H1 (cell line): Measurements from ENCODE around the gene TSPAN32. TPM values are rescaled to one million over a fixed set of nuclear protein-coding genes. Genes with fewer than 3 reads are reported as not detected.

Source experiments
- CTCF ChIA-PET: fragments of 300-600 bp; sonication (Branson Sonifier 250); formaldehyde crosslinking; loops from one replicate; lab custom pipeline; 2021; ENCODE audit not compliant: partially characterized antibody; lab: Charles Lee
- POLR2A ChIA-PET: fragments of 300-600 bp; sonication (Branson Sonifier 250); formaldehyde crosslinking; loops from one replicate; lab custom pipeline; 2021; ENCODE audit warnings: inconsistent platforms; ENCODE audit not compliant: partially characterized antibody; lab: Charles Lee
- DNase-seq, 2 experiments: peaks; one replicate each; pipeline versions ENCODE4 v3.0.0 to v3.0.0-alpha.2; 2010 to 2022; ENCODE audit warnings: low spot score in 2 of 2, low read depth in 1 of 2, mixed read lengths in 1 of 2
- FAIRE-seq: peaks from 2 replicates; lab custom pipeline; 2011; peaks lifted over from hg19 to GRCh38; lab: Jason Lieb, UNC
- H2AFZ ChIP-seq: 2 replicates; pipeline ENCODE4 v1.8.1; 2012; ENCODE audit warnings: low read length, inconsistent platforms
- H2AK5ac ChIP-seq: 2 replicates; pipeline ENCODE4 v1.6.1; 2013; ENCODE audit warnings: low read depth, low read length
- H2BK120ac ChIP-seq: replicated peaks from 2 replicates; pipeline ENCODE3; 2013; ENCODE audit warnings: low read depth, low read length, inconsistent platforms
- H2BK12ac ChIP-seq: 2 replicates; pipeline ENCODE4 v1.6.1; 2013; ENCODE audit warnings: low read depth, low read length
- H2BK15ac ChIP-seq: 2 replicates; pipeline ENCODE4 v1.6.1; 2013; ENCODE audit warnings: low read length
- H2BK20ac ChIP-seq: 2 replicates; pipeline ENCODE4 v1.6.1; 2013; ENCODE audit warnings: low read length
- H2BK5ac ChIP-seq: 2 replicates; pipeline ENCODE4 v1.6.1; 2013; ENCODE audit warnings: low read depth, low read length
- H3K14ac ChIP-seq: 2 replicates; pipeline ENCODE4 v1.6.1; 2013; ENCODE audit warnings: inconsistent platforms; ENCODE audit not compliant: insufficient read length
- H3K18ac ChIP-seq: 2 replicates; pipeline ENCODE4 v1.6.1; 2013; ENCODE audit warnings: low read length; ENCODE audit errors: extremely low read depth
- H3K23ac ChIP-seq: 2 replicates; pipeline ENCODE4 v1.6.1; 2013; ENCODE audit warnings: inconsistent platforms; ENCODE audit not compliant: insufficient read length
- H3K23me2 ChIP-seq: 2 replicates; pipeline ENCODE4 v1.6.1; 2013; ENCODE audit warnings: low read depth, low read length
- H3K27ac ChIP-seq: 2 replicates; pipeline ENCODE4 v1.6.1; 2011; ENCODE audit warnings: low read depth, low read length, inconsistent platforms
- H3K27me3 ChIP-seq, 4 experiments: replicated peaks in 1 of 4; 1 replicate in 1 of 4; 2 replicates in 3 of 4; pipeline versions ENCODE4 v1.6.1 to v1.8.1; 2011 to 2013; ENCODE audit warnings: low read length in 3 of 4, mild to moderate bottlenecking in 3 of 4, inconsistent platforms in 2 of 4, mixed read lengths in 2 of 4, moderate library complexity in 1 of 4; ENCODE audit not compliant: control insufficient read depth in 3 of 4, insufficient read depth in 3 of 4; ENCODE audit errors: extremely low read depth in 1 of 4
- H3K36me3 ChIP-seq, 4 experiments: 2 replicates each; pipeline versions ENCODE4 v1.6.1 to v1.8.1; 2011 to 2013; ENCODE audit warnings: mild to moderate bottlenecking in 4 of 4, low read length in 3 of 4, moderate library complexity in 2 of 4, control low read depth in 1 of 4, inconsistent platforms in 1 of 4; ENCODE audit not compliant: insufficient read depth in 4 of 4, control insufficient read depth in 2 of 4
- H3K4ac ChIP-seq: replicated peaks from 2 replicates; pipeline ENCODE3; 2013; ENCODE audit warnings: low read length, low read depth, mixed read lengths, inconsistent platforms; ENCODE audit not compliant: insufficient read length
- H3K4me1 ChIP-seq, 4 experiments: replicated peaks in 1 of 4; 1 replicate in 1 of 4; 2 replicates in 3 of 4; pipeline versions ENCODE4 v1.6.1 to v1.8.1; 2011 to 2013; ENCODE audit warnings: low read length in 3 of 4, inconsistent platforms in 2 of 4, mixed read lengths in 1 of 4; ENCODE audit not compliant: insufficient read depth in 4 of 4, control insufficient read depth in 3 of 4
- H3K4me2 ChIP-seq, 2 experiments: 2 replicates each; pipeline versions ENCODE4 v1.6.1 to v1.8.1; 2011 to 2013; ENCODE audit warnings: low read depth in 2 of 2, low read length in 2 of 2, control low read depth in 1 of 2, inconsistent platforms in 1 of 2, mild to moderate bottlenecking in 1 of 2; ENCODE audit not compliant: insufficient read depth in 1 of 2
- H3K4me3 ChIP-seq, 4 experiments: fragments of 200-600, 300-600 bp in 1 of 4; sonication (generic), shearing (Covaris generic), sonication (Bioruptor Twin) in 1 of 4; 2 replicates each; pipeline versions ENCODE4 v1.5.1 to v1.8.1; 2011 to 2016; ENCODE audit warnings: low read length in 4 of 4, low read depth in 3 of 4, control low read depth in 2 of 4, inconsistent platforms in 2 of 4, mild to moderate bottlenecking in 2 of 4, mixed read lengths in 1 of 4, moderate library complexity in 1 of 4; ENCODE audit not compliant: insufficient read depth in 2 of 4; ENCODE audit errors: extremely low read depth in 1 of 4
- H3K56ac ChIP-seq: replicated peaks from 2 replicates; pipeline ENCODE3; 2013; ENCODE audit warnings: low read depth, mild to moderate bottlenecking, mixed read lengths, low read length, inconsistent platforms; ENCODE audit not compliant: insufficient read length
- H3K79me1 ChIP-seq: 2 replicates; pipeline ENCODE4 v1.6.1; 2013; ENCODE audit warnings: low read depth, low read length, control low read depth
- H3K79me2 ChIP-seq, 2 experiments: 2 replicates each; pipeline versions ENCODE4 v1.6.1 to v1.8.1; 2012 to 2013; ENCODE audit warnings: low read length in 2 of 2, mild to moderate bottlenecking in 2 of 2, inconsistent platforms in 1 of 2; ENCODE audit not compliant: insufficient read depth in 2 of 2, control insufficient read depth in 1 of 2
- H3K9ac ChIP-seq, 4 experiments: replicated peaks in 1 of 4; 1 replicate in 1 of 4; 2 replicates in 3 of 4; pipeline versions ENCODE4 v1.6.1 to v1.8.1; 2011 to 2013; ENCODE audit warnings: low read depth in 3 of 4, low read length in 3 of 4, control low read depth in 2 of 4, mild to moderate bottlenecking in 2 of 4, moderate library complexity in 2 of 4, inconsistent platforms in 1 of 4; ENCODE audit errors: extremely low read depth in 1 of 4
- H3K9me3 ChIP-seq, 2 experiments: 2 replicates each; pipeline versions ENCODE4 v1.6.1 to v1.8.1; 2012 to 2013; ENCODE audit warnings: mild to moderate bottlenecking in 2 of 2, moderate library complexity in 2 of 2, control low read depth in 1 of 2, inconsistent platforms in 1 of 2, low read depth in 1 of 2, low read length in 1 of 2, mixed read lengths in 1 of 2; ENCODE audit not compliant: insufficient read depth in 2 of 2
- H4K20me1 ChIP-seq, 2 experiments: replicated peaks in 1 of 2; 2 replicates each; pipeline versions ENCODE3 to v1.8.1; 2011 to 2013; ENCODE audit warnings: inconsistent platforms in 2 of 2, low read length in 2 of 2, mild to moderate bottlenecking in 1 of 2; ENCODE audit not compliant: insufficient read depth in 2 of 2, control insufficient read depth in 1 of 2
- H4K5ac ChIP-seq: 2 replicates; pipeline ENCODE4 v1.6.1; 2013; ENCODE audit warnings: low read length, low read depth, mixed read lengths, inconsistent platforms; ENCODE audit not compliant: insufficient read length
- H4K8ac ChIP-seq: 2 replicates; pipeline ENCODE4 v1.8.0; 2013; ENCODE audit warnings: mild to moderate bottlenecking, moderate library complexity, low read length, inconsistent platforms; ENCODE audit not compliant: insufficient read depth; ENCODE audit errors: extremely low read depth
- H4K91ac ChIP-seq: replicated peaks from 2 replicates; pipeline ENCODE3; 2013; ENCODE audit warnings: low read length, mixed read lengths, inconsistent platforms; ENCODE audit not compliant: insufficient read length
- ASH2L ChIP-seq: fragments of 200-600, 300-600 bp; sonication (generic); IDR thresholded peaks from one replicate; pipeline ENCODE4 v1.7.1; 2017; ENCODE audit warnings: low read length
- CEBPB ChIP-seq: IDR thresholded peaks from 2 replicates; pipeline ENCODE4 v1.6.1; 2012; ENCODE audit warnings: low read depth, low read length
- CREB1 ChIP-seq: IDR thresholded peaks from 2 replicates; pipeline ENCODE4 v1.6.1; 2012; ENCODE audit warnings: inconsistent platforms
- KDM4A ChIP-seq: IDR thresholded peaks from one replicate; pipeline ENCODE4 v1.7.1; 2012; ENCODE audit warnings: low read depth, mild to moderate bottlenecking, moderate library complexity, low read length, inconsistent platforms; ENCODE audit not compliant: severe bottlenecking
- ZNF274 ChIP-seq: IDR thresholded peaks from 2 replicates; pipeline ENCODE4 v1.7.0; 2012; ENCODE audit warnings: low read length, borderline replicate concordance; ENCODE audit errors: extremely low read depth
- WGBS, 2 experiments: shearing (Covaris generic) in 1 of 2; methylation state at CpG; one replicate each; pipeline versions ENCODE4 v1.1.6 to v1.1.7; 2013 to 2015; ENCODE audit warnings: low lambda C conversion rate in 2 of 2, mixed read lengths in 2 of 2, inconsistent platforms in 1 of 2, low coverage in 1 of 2, missing lambda C conversion rate in 1 of 2; ENCODE audit not compliant: insufficient replicate concordance in 2 of 2, insufficient coverage in 1 of 2, insufficient read length in 1 of 2; ENCODE audit errors: extremely low coverage in 1 of 2, missing lambda C conversion rate in 1 of 2; 5-methylcytosine and 5-hydroxymethylcytosine counted together
- polyA plus RNA-seq, 7 experiments: library from polyadenylated mRNA; depleted of rRNA in 3 of 7; stranded (reverse) in 5 of 7; unstranded in 2 of 7; fragments of >200 nt in 5 of 7; fragments of 200-250 nt in 2 of 7; gene quantifications; 1 replicate in 5 of 7; 2 replicates in 1 of 7; 4 replicates in 1 of 7; pipeline versions ENCODE4 v1.2.1 to v1.2.3, GENCODE V29; 2011 to 2013; ENCODE audit warnings: missing spikeins in 2 of 7, mixed read lengths in 2 of 7
- total RNA-seq: library from RNA; stranded (reverse); fragmentation: NEBNext Ultra II Directional; extraction: Animal tissue kit (Norgen Biotek cat#: 25700); gene quantifications from 2 replicates; pipeline ENCODE4 v1.2.1, GENCODE V29; 2021

TSPAN32 gene
- total and polyA plus RNA-seq, 2 of the 8 experiments (the other 6 are each of a cell fraction or from before 2014, with no cell fraction given): not detected

GRCh38 chr11:2316169-2316962, 14.6 kb downstream of the TSPAN32 start:
- Histone ChIP-seq H3K4me2 (no peak overlapping the region), H4K8ac (0 out of 2 replicates have a peak overlapping the region, but pooled peaks have one; percentile 5), H3K27ac (no peak overlapping the region), H3K18ac (no peak overlapping the region), H2BK20ac (no peak overlapping the region), H2BK15ac (no peak overlapping the region), H3K14ac (no peak overlapping the region), H2BK120ac (no peak overlapping the region), H3K56ac (no peak overlapping the region), H3K4me1 (no peaks in the 10 kb centered on the region), H3K27me3 (peaks cover 0 to 2% (median 0%) of the 10 kb centered on the region in 4 experiments; a peak in 1 of 7 replicates), H4K20me1 (no peaks in the 10 kb centered on the region), H2BK12ac (no peak overlapping the region), H3K23me2 (no peaks in the 10 kb centered on the region), H3K23ac (no peak overlapping the region), H3K36me3 (no peaks in the 10 kb centered on the region), H2AK5ac (no peak overlapping the region), H3K9ac (no peak overlapping the region), H3K9me3 (no peaks in the 10 kb centered on the region; a peak in 1 of 4 replicates), H3K79me1 (no peaks in the 10 kb centered on the region), H2BK5ac (no peak overlapping the region; the same call in 1 of the 2 replicates), H3K4ac (no peak overlapping the region), H4K91ac (no peak overlapping the region), H3K79me2 (no peaks in the 10 kb centered on the region), H3K4me3 (no peak overlapping the region), H2AFZ (no peak overlapping the region), H4K5ac (no peak overlapping the region)
- WGBS, 2 experiments: 87% methylated on average over 12 of the region's 23 CpGs; no CpG with 5 or more reads in 1 of the 2 experiments
- TF ChIP-seq ZNF274: no peak
- no peak for TF ChIP-seq CEBPB
- TF ChIP-seq KDM4A: no peak
- no peak for TF ChIP-seq CREB1
- TF ChIP-seq ASH2L: no peak
- POLR2A ChIA-PET: no interaction called here
- CTCF ChIA-PET: interaction anchor here (0.8 to 3.8 kb wide), 15 partner anchors 10 to 526 kb away, joined by 3 to 34 read pairs (median 4); no protein-coding TSS in a partner anchor
- FAIRE-seq (no peak), DNase-seq (no peak)
